IgD-negative memory B cell (primary cell): ENCODE results near the gene FAAP100. TPM values are rescaled to one million over a fixed set of nuclear protein-coding genes. Genes with fewer than 3 reads are reported as not detected.
"Not testable (repeated sequence)": the region's sequence is repeated elsewhere in the genome, so short reads cannot be mapped to it uniquely, and the experiment has no call there.

Experiments
- H3K27ac Mint-ChIP-seq, 3 donors: one replicate each; pipeline ENCODE4 v1.8.0; 2020 to 2022; ENCODE audit warnings: mild to moderate bottlenecking in 3 of 3, mixed read lengths in 3 of 3, moderate library complexity in 1 of 3
- H3K27me3 Mint-ChIP-seq: one replicate; pipeline ENCODE4 v1.8.0; 2021; ENCODE audit warnings: mixed read lengths
- H3K36me3 Mint-ChIP-seq: one replicate; pipeline ENCODE4 v1.8.0; 2020; ENCODE audit warnings: mild to moderate bottlenecking, mixed read lengths
- H3K4me1 Mint-ChIP-seq, 3 donors: one replicate each; pipeline ENCODE4 v1.8.0; 2020 to 2022; ENCODE audit warnings: mixed read lengths in 3 of 3, mild to moderate bottlenecking in 1 of 3
- H3K4me3 Mint-ChIP-seq, 4 donors: one replicate each; pipeline ENCODE4 v1.8.0; 2020 to 2022; ENCODE audit warnings: mild to moderate bottlenecking in 4 of 4, mixed read lengths in 4 of 4, moderate library complexity in 3 of 4
- H3K9me3 Mint-ChIP-seq, 3 donors: one replicate each; pipeline ENCODE4 v1.8.0; 2020 to 2021; ENCODE audit warnings: mixed read lengths in 3 of 3, mild to moderate bottlenecking in 1 of 3
- polyA plus RNA-seq: library from polyadenylated mRNA; unstranded; fragments of 300-500 nt; fragmentation: Illumina TruSeq; gene quantifications from one replicate; pipeline ENCODE4 v1.2.3, GENCODE V29; 2021

FAAP100 gene, protein sequence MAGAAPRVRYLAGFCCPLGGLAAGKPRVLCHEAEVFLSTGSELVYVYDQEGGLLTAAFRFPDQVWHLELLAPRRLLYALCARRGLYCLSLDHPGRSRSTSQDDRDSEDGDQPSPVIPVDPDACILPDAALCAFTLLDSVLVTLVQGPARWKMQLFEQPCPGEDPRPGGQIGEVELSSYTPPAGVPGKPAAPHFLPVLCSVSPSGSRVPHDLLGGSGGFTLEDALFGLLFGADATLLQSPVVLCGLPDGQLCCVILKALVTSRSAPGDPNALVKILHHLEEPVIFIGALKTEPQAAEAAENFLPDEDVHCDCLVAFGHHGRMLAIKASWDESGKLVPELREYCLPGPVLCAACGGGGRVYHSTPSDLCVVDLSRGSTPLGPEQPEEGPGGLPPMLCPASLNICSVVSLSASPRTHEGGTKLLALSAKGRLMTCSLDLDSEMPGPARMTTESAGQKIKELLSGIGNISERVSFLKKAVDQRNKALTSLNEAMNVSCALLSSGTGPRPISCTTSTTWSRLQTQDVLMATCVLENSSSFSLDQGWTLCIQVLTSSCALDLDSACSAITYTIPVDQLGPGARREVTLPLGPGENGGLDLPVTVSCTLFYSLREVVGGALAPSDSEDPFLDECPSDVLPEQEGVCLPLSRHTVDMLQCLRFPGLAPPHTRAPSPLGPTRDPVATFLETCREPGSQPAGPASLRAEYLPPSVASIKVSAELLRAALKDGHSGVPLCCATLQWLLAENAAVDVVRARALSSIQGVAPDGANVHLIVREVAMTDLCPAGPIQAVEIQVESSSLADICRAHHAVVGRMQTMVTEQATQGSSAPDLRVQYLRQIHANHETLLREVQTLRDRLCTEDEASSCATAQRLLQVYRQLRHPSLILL
- polyA plus RNA-seq = 25.6 TPM

- Mint-ChIP-seq H3K4me3 (peak within 1 kb of the TSS; percentile 89 to 99 (median 96)), H3K27me3 (no peaks in the 10 kb centered on the region), H3K9me3 (no peaks in the 10 kb centered on the region), H3K27ac (peak within 1 kb of the TSS; percentile 95 to 100 (median 96)), H3K4me1 (peaks cover 16 to 29% (median 25%) of the 10 kb centered on the region in 3 donors), H3K36me3 (peaks cover 7% of the 10 kb centered on the region)
These were observed at the start of gene FAAP100 for GRCh38 chr17:81552244-81553017. TSS of gene FAAP100 (minus strand) at chr17:81552353. CDS start at chr17:81552330, 23 bp downstream.

DNA sequence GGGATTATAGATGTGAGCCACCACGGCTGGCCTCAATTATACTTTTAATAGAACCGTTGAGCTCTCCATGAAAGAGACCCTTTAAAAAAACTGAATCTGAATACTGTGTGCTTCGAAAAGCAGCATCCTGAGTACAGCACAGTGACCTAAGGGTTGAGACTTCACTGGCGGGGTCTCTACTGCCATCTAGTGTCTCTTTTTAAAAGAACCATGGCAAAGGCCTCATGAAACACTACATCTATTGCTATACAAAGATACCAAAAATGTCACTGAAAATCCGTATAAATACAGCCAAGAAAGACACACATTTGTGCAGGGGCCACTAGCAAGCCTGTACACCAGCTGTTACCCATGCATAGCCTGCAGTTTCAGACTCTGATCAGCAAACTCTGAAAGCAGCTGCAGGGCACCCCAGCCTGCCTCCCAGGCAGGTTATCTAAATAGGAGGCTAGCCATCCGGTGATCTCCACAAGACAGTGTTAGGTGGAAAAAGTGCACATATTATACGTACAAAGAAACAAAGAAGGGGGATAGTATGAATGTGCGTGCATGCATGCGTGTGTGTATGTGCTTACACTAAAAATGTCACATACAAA lies 49.5 kb upstream of the FAAP100 start:
- Mint-ChIP-seq H3K9me3 (no peaks in the 10 kb centered on the region), H3K27me3 (no peaks in the 10 kb centered on the region), H3K4me1 (peaks cover 17 to 23% (median 18%) of the 10 kb centered on the region in 3 donors), H3K27ac (peak overlapping the region in 2 of 3 donors; percentile 40 to 85), H3K4me3 (peak overlapping the region in 2 of 4 donors; percentile 2 to 81), H3K36me3 (no peaks in the 10 kb centered on the region)

DNA sequence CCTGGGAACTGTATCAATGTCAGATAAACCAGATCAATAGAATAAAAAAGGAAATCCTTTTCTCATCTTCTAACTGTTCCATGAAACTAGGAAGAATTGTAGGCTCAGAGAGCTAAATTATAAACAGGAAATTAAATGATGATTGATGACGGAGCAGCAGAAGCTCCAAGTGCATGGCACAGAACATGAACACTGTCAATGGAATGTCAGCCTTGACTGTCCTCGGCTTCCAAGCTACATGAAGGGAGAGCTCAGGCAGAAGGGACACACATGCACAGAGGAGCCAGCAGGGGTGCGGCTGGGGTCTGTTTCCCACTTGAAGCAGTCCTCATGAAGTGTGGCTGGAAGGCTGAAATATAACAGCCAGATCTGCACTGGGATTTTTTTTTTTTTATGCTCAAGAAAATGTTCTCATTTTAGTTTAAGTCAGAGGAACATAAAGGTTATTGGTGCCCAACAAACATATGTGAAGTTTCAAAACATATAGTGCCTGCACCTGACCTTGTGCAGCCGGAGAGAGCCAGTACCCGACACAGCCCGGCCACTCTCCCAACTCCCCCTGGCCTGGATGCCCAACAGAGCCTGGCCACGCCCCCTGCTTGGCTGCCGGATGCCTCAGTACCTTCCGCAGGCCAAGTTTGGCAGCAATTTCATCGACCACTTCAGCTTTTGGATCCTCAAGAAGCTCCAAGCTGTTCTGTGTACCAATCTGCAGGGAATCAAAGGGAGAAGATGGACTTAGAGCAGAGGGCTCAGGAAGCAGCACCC lies 47.8 kb upstream of the FAAP100 start:
- H3K36me3 Mint-ChIP-seq = peaks cover 1% of the 10 kb centered on the region
- H3K27me3 Mint-ChIP-seq = no peaks in the 10 kb centered on the region
- H3K9me3 Mint-ChIP-seq = no peaks in the 10 kb centered on the region
- H3K27ac Mint-ChIP-seq = no peak overlapping the region
- peak overlapping the region in 2 of 4 donors; percentile 31 to 63 for H3K4me3 Mint-ChIP-seq
- H3K4me1 Mint-ChIP-seq = peaks cover 17 to 23% (median 19%) of the 10 kb centered on the region in 3 donors

DNA sequence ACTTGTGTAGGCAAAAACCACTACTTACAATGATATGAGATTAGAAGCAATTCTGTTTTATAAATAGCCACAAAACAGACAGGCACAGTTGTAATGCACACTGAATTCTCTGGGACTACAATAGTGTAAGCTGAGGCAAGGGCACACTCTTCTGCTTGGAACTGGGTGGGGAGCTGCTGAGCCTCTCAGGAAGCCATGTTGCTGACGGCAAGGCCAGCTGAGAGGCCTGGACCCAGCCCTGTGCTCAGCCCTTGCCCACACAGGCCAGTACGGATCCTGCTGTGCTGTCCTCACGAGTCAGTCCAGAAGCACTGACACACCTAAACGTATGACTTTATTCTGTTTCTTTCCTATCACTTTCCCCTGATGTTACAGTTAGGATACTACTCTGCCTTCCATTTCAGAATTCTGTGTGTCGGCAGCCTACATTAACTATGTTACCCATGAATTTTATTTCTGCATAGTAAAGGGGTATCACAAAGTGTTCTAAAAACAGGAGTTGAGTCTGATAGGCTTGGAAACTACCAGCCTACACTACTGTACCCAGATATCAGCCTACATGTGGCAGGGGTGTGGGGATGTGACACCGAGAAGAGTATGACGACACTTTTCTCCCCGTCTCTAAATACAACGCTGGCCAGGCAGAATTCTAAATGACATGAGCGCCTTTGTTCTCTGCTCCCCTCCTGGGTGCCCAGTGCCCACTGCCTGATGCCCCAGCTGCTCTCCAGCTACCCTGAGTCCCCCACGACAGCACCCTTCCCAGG lies 41.1 kb upstream of the FAAP100 start:
- Mint-ChIP-seq H3K36me3 (peaks cover 3% of the 10 kb centered on the region), H3K27ac (peak overlapping the region in 1 of 3 donors; percentile 53), H3K27me3 (no peaks in the 10 kb centered on the region), H3K4me3 (peak overlapping the region in 1 of 4 donors; percentile 12), H3K9me3 (no peaks in the 10 kb centered on the region), H3K4me1 (peaks cover 3 to 6% (median 3%) of the 10 kb centered on the region in 3 donors)

- Mint-ChIP-seq H3K9me3 (no peaks in the 10 kb centered on the region), H3K4me1 (peaks cover 0 to 2% (median 0%) of the 10 kb centered on the region in 3 donors), H3K36me3 (peaks cover 5% of the 10 kb centered on the region), H3K4me3 (no peak overlapping the region), H3K27me3 (no peaks in the 10 kb centered on the region), H3K27ac (no peak overlapping the region)
These were observed 39.8 kb upstream of the FAAP100 start for GRCh38 chr17:81591971-81592370.

GRCh38 chr17:81590121-81590520 lies 38.0 kb upstream of the FAAP100 start:
- Mint-ChIP-seq H3K36me3 (peaks cover 8% of the 10 kb centered on the region), H3K27ac (peak overlapping the region in 1 of 3 donors; percentile 27), H3K4me1 (no peaks in the 10 kb centered on the region), H3K9me3 (no peaks in the 10 kb centered on the region), H3K4me3 (no peak overlapping the region), H3K27me3 (no peaks in the 10 kb centered on the region)

DNA sequence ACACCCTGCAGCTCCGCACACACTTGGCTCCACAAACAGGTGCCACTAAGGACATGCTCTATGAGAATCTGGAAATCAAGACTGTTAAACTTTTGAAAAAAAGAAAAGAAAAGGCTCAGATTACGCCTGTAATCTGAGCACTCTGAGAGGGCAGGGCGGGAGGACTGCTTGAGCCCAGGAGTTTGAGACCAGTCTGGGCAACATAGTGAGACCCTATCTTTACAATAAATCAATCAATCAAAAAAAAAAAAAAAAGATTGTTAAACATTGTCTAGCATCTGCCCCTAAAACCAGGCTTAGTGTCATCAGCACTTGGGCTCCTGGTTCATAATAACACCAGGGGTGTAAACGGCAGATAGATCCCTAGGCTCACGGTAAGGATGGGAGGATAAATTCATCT lies 37.5 kb upstream of the FAAP100 start:
- Mint-ChIP-seq H3K4me1 (no peaks in the 10 kb centered on the region), H3K36me3 (peaks cover 8% of the 10 kb centered on the region), H3K4me3 (no peak overlapping the region), H3K27me3 (no peaks in the 10 kb centered on the region), H3K9me3 (no peaks in the 10 kb centered on the region), H3K27ac (peak overlapping the region in 1 of 3 donors; percentile 27)

GRCh38 chr17:81586096-81586495 lies 33.9 kb upstream of the FAAP100 start:
- H3K27me3 Mint-ChIP-seq = no peaks in the 10 kb centered on the region

DNA sequence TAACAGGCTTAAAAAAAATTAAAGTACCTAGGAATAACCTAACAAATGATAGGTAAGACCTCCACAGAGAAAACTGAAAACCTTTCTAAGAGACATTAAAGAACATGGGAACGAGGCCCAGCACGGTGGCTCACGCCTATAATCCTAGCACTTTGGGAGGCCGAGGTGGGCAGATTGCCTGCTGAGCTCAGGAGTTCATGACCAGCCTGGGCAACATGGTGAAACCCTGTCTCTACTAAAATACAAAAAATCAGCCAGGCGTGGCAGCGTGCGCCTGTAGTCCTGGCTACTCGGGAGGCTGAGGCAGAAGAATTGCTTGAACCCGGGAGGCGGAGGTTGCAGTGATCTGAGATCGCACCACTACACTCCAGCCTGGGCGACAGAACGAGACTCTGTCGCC lies 32.6 kb upstream of the FAAP100 start:
- H3K4me1 Mint-ChIP-seq, H3K9me3 Mint-ChIP-seq, H3K4me3 Mint-ChIP-seq, H3K27ac Mint-ChIP-seq, H3K27me3 Mint-ChIP-seq: not testable (repeated sequence)
- H3K36me3 Mint-ChIP-seq = peaks cover 13% of the 10 kb centered on the region

More at GRCh38 chr17:81586096-81586495, 33.9 kb upstream of the FAAP100 start:
- Mint-ChIP-seq H3K4me1 (no peaks in the 10 kb centered on the region), H3K27ac (no peak overlapping the region), H3K4me3 (no peak overlapping the region), H3K9me3 (no peaks in the 10 kb centered on the region), H3K36me3 (peaks cover 13% of the 10 kb centered on the region)

DNA sequence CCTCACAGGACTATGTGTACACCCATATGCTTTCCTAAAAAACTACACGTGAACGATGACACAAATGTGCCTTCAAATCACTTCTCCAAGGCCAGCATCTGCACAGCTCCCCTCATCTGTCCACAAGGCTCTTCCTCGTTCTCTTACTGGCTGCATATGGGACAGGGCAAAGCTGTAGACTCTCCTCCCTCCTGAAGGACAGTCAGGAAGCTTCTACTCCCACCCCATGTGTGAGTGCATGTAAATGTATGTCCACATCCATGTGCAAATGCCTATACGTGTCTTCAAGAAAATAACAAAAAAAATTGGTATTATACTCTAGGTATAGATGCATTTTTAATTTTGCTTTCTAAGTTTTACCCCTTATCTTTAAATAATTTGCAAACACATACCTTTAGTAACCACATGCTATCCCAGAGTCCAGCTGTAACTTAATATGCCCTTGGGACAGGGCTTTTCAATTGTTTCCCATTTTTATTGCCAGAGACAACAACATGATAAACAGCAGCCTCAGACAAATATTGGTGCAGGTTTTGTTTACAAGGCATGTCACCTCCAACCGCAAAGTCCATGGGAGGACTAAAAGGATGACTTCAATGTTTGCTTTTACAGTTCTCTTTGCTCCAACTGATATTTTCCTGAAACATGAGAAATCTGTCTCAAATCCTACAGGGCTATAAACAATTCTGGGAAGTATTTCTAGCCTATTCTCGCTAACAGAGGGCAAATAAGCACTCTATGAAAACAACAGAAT lies 31.6 kb upstream of the FAAP100 start:
- H3K36me3 Mint-ChIP-seq = peaks cover 14% of the 10 kb centered on the region

DNA sequence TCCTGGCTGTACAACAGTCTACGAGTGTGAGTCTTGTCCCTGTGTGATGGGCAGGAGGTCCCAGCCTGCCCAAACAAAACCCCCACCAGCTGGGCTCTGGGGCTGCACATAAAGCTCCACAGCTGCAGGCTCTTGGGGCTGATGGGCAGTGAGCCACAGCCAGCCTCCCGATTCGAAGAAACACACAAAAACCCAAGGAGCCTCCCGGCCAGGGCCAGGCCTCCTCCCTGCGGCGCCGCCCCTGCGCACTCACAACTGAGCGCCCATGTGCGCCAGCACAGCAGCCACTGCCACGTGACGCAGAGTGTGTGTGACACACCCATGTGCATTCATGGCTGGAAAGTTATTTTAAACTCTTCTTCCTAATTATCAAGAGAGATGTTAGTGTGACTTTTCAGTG lies 30.6 kb upstream of the FAAP100 start:
- peaks cover 12% of the 10 kb centered on the region for H3K36me3 Mint-ChIP-seq

More for the DNA sequence above, 31.6 kb upstream of the FAAP100 start:
- Mint-ChIP-seq H3K9me3 (no peaks in the 10 kb centered on the region), H3K27ac (no peak overlapping the region), H3K4me3 (no peak overlapping the region), H3K4me1 (no peaks in the 10 kb centered on the region), H3K27me3 (no peaks in the 10 kb centered on the region)

DNA sequence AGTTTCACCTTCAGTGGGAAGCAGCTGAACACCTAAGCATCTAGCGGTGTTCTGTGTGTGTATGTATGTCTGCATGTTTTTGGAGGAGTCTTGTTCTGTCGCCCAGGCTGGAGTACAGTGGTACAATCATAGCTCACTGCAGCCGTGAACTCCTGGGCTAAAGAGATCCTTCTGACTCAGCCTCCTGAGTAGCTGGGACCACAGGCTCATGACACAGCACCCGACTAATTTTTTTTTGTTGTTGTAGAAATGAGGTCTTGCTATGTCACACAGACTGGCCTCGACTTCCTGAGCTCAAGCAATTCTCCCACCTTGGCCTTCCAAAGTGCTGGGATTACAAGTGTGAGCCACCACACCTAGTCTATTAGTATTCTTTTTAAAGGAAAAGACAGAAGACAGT lies 30.2 kb upstream of the FAAP100 start:
- H3K27me3 Mint-ChIP-seq = no peaks in the 10 kb centered on the region
- peaks cover 12% of the 10 kb centered on the region for H3K36me3 Mint-ChIP-seq
- H3K4me3 Mint-ChIP-seq = no peak overlapping the region
- H3K9me3 Mint-ChIP-seq = no peaks in the 10 kb centered on the region
- no peak overlapping the region for H3K27ac Mint-ChIP-seq
- peaks cover 0 to 4% (median 0%) of the 10 kb centered on the region in 3 donors for H3K4me1 Mint-ChIP-seq

More for the DNA sequence above, 30.6 kb upstream of the FAAP100 start:
- Mint-ChIP-seq H3K4me3 (no peak overlapping the region), H3K9me3 (no peaks in the 10 kb centered on the region), H3K27ac (no peak overlapping the region), H3K4me1 (peaks cover 0 to 4% (median 0%) of the 10 kb centered on the region in 3 donors), H3K27me3 (no peaks in the 10 kb centered on the region)
